A549 (cell line): ENCODE results near the gene STEAP1B. TPM values are rescaled to one million over a fixed set of nuclear protein-coding genes. Genes with fewer than 3 reads are reported as not detected.

Source experiments
- ATAC-seq, 2 experiments: fragments of 200-7000 bp in 1 of 2; fragments of >200 bp in 1 of 2; cut with Nextera tagmentation in 1 of 2; cut with Tn5 transposase in 1 of 2; 3 replicates each; pipeline versions ENCODE4 v1.8.0 to v1.9.1; 2018 to 2020; ENCODE audit warnings: mild to moderate bottlenecking in 1 of 2, moderate library complexity in 1 of 2
- CTCF ChIA-PET: fragments of 300-600 bp; sonication (Branson Sonifier 250); formaldehyde crosslinking; extraction: SDS; loops from one replicate; lab custom pipeline; 2021; ENCODE audit warnings: antibody characterized with exemption, inconsistent platforms; lab: Yijun Ruan, JAX
- POLR2A ChIA-PET: fragments of 350-600 bp; formaldehyde crosslinking; extraction: SDS; loops from one replicate; lab custom pipeline; 2021; ENCODE audit warnings: antibody characterized with exemption, inconsistent platforms; lab: Yijun Ruan, JAX
- DNase-seq, 2 experiments: peaks; one replicate each; pipeline versions ENCODE4 v3.0.0 to v3.0.0-alpha.2; 2011 to 2016; ENCODE audit warnings: low read depth in 1 of 2, low spot score in 1 of 2
- FAIRE-seq: peaks from 2 replicates; lab custom pipeline; 2011; peaks lifted over from hg19 to GRCh38; lab: Jason Lieb, UNC
- H3K27ac ChIP-seq, 2 experiments: fragments of >200 bp; sonication (Bioruptor Twin); formaldehyde crosslinking; 3 replicates each; pipeline ENCODE4 v1.5.1; 2016 to 2017
- H3K4me1 ChIP-seq: fragments of >200 bp; sonication (Bioruptor Twin); formaldehyde crosslinking; 3 replicates; pipeline ENCODE4 v1.6.1; 2016
- H3K4me2 ChIP-seq: fragments of >200 bp; sonication (Bioruptor Twin); formaldehyde crosslinking; 3 replicates; pipeline ENCODE4 v1.6.1; 2016
- H3K4me3 ChIP-seq: fragments of >200 bp; sonication (Bioruptor Twin); formaldehyde crosslinking; 3 replicates; pipeline ENCODE4 v1.5.1; 2016
- H3K9me3 ChIP-seq: fragments of >200 bp; sonication (Bioruptor Twin); formaldehyde crosslinking; 3 replicates; pipeline ENCODE4 v1.6.1; 2016
- CBX2 ChIP-seq: fragments of 200-600 bp; sonication (generic); IDR thresholded peaks from 2 replicates; pipeline ENCODE4 v1.6.1; 2016; ENCODE audit warnings: low read depth, mild to moderate bottlenecking, borderline replicate concordance
- CBX8 ChIP-seq: fragments of 200-600 bp; sonication (generic); IDR thresholded peaks from 2 replicates; pipeline ENCODE4 v1.6.1; 2016
- CHD2 ChIP-seq: fragments of 150-350 bp; IDR thresholded peaks from 2 replicates; pipeline ENCODE4 v1.6.1; 2014; ENCODE audit warnings: low read length; ENCODE audit not compliant: partially characterized antibody
- EP300 ChIP-seq, 2 experiments: fragments of >200 bp; sonication (Bioruptor Twin); formaldehyde crosslinking; IDR thresholded peaks; 2 replicates in 1 of 2; 3 replicates in 1 of 2; pipeline ENCODE4 v1.6.1; 2016 to 2017
- ESRRA ChIP-seq: fragments of 150-350 bp; IDR thresholded peaks from 2 replicates; pipeline ENCODE4 v1.6.1; 2014; ENCODE audit warnings: mild to moderate bottlenecking, low read length, borderline replicate concordance
- HOXB5 ChIP-seq: fragments of 250-450 bp; sonication (Bioruptor Pico); IDR thresholded peaks from 2 replicates; pipeline ENCODE4 v1.5.0; 2020; ENCODE audit warnings: mild to moderate bottlenecking, moderate library complexity
- JUN ChIP-seq, 2 experiments: fragments of >200 bp; sonication (Bioruptor Twin); formaldehyde crosslinking; IDR thresholded peaks; 2 replicates in 1 of 2; 3 replicates in 1 of 2; pipeline ENCODE4 v1.6.1; 2016 to 2017
- KDM1A ChIP-seq: fragments of 200-600 bp; sonication (generic); IDR thresholded peaks from 2 replicates; pipeline ENCODE4 v1.6.1; 2016; ENCODE audit warnings: low read depth, mild to moderate bottlenecking
- MAFK ChIP-seq: fragments of 450-650 bp; IDR thresholded peaks from 2 replicates; pipeline ENCODE4 v1.6.1; 2014; ENCODE audit not compliant: partially characterized antibody
- MAZ ChIP-seq: fragments of 150-350 bp; IDR thresholded peaks from 2 replicates; pipeline ENCODE4 v1.6.1; 2014; ENCODE audit warnings: antibody characterized with exemption, low read depth, low read length, borderline replicate concordance
- NFE2L2 ChIP-seq: fragments of 150-350 bp; conservative IDR thresholded peaks from 2 replicates; pipeline ENCODE4 v1.6.1; 2014; ENCODE audit warnings: low read length
- NR3C1 ChIP-seq: fragments of >200 bp; sonication (Bioruptor Twin); formaldehyde crosslinking; IDR thresholded peaks from 3 replicates; pipeline ENCODE4 v1.6.1; 2017
- POLR2A ChIP-seq: IDR thresholded peaks from 2 replicates; pipeline ENCODE4 v1.6.1; 2012; ENCODE audit warnings: mild to moderate bottlenecking, low read length
- POLR2AphosphoS2 ChIP-seq: conservative IDR thresholded peaks from 2 replicates; pipeline ENCODE4 v1.6.1; 2012; ENCODE audit warnings: low read length, improper control_type of control experiment, inconsistent platforms
- RARB ChIP-seq: fragments of 250-450 bp; sonication (Bioruptor Pico); IDR thresholded peaks from 2 replicates; pipeline ENCODE4 v1.8.0; 2021; ENCODE audit warnings: mild to moderate bottlenecking, moderate library complexity
- RNF2 ChIP-seq: fragments of 200-600 bp; sonication (generic); IDR thresholded peaks from 2 replicates; pipeline ENCODE4 v1.6.1; 2016; ENCODE audit warnings: low read depth, mild to moderate bottlenecking, antibody characterized with exemption, moderate library complexity, borderline replicate concordance
- SREBF2 ChIP-seq: fragments of 450-650 bp; IDR thresholded peaks from 2 replicates; pipeline ENCODE4 v1.6.1; 2014; ENCODE audit warnings: mild to moderate bottlenecking, moderate library complexity
- ZFP36 ChIP-seq: fragments of 450-650 bp; IDR thresholded peaks from 2 replicates; pipeline ENCODE4 v1.6.1; 2014; ENCODE audit warnings: borderline replicate concordance; ENCODE audit not compliant: partially characterized antibody
- WGBS: methylation state at CpG from one replicate; pipeline ENCODE4 v1.1.6; 2017; ENCODE audit errors: missing lambda C conversion rate; 5-methylcytosine and 5-hydroxymethylcytosine counted together
- polyA plus RNA-seq, 4 experiments: library from polyadenylated mRNA; depleted of rRNA in 3 of 4; stranded (reverse); fragments of >200 nt; fragmentation: RNase III in 1 of 4; extraction: RNeasy Plus Mini Kit Qiagen cat#74134 plus additional on column Dnase treatment in 1 of 4; gene quantifications; 2 replicates in 3 of 4; 3 replicates in 1 of 4; pipeline ENCODE4 v1.2.3, GENCODE V29; 2011 to 2017
- TF ChIP-seq, protein P1 (sequence below): fragments of 200-600 bp; sonication (generic); IDR thresholded peaks from 2 replicates; pipeline ENCODE4 v1.6.1; 2016; ENCODE audit warnings: antibody characterized with exemption, mild to moderate bottlenecking, moderate library complexity
- TF ChIP-seq, protein P2 (sequence below): fragments of >200 bp; sonication (Bioruptor Twin); formaldehyde crosslinking; IDR thresholded peaks from 3 replicates; pipeline ENCODE4 v1.6.1; 2016
- TF ChIP-seq, protein P3 (sequence below): IDR thresholded peaks from 2 replicates; pipeline ENCODE4 v1.6.1; 2012
- TF ChIP-seq, protein P4 (sequence below): fragments of 450-650 bp; IDR thresholded peaks from 2 replicates; pipeline ENCODE4 v1.6.1; 2014; ENCODE audit warnings: antibody characterized with exemption
- TF ChIP-seq, protein P5 (sequence below): fragments of >200 bp; sonication (Bioruptor Twin); formaldehyde crosslinking; IDR thresholded peaks from 3 replicates; pipeline ENCODE4 v1.5.1; 2016

The STEAP1B gene
- polyA plus RNA-seq, 2 of the 4 experiments (the other 2 are of a cell fraction): 0.08 to 0.22 TPM

DNA sequence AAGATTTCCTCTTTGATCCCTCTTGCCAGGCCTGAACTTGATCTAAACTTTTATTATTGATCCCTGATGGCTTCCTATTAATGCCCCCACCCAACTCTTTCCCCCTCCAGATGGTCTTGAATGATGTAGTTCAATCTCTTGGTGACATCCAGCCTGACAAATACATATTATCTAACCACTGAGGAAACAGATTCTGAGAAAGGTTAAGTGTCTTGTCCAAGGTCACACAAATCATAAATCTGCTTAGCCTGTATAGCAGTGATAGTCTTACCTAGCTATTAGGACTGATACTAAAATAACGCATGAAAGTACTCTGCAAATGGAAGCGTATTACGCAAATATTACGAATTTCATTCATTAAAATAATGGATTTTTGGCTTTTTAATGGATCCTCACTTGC is 22.7 kb downstream of the STEAP1B start (continued):
- TF ChIP-seq, protein P1, sequence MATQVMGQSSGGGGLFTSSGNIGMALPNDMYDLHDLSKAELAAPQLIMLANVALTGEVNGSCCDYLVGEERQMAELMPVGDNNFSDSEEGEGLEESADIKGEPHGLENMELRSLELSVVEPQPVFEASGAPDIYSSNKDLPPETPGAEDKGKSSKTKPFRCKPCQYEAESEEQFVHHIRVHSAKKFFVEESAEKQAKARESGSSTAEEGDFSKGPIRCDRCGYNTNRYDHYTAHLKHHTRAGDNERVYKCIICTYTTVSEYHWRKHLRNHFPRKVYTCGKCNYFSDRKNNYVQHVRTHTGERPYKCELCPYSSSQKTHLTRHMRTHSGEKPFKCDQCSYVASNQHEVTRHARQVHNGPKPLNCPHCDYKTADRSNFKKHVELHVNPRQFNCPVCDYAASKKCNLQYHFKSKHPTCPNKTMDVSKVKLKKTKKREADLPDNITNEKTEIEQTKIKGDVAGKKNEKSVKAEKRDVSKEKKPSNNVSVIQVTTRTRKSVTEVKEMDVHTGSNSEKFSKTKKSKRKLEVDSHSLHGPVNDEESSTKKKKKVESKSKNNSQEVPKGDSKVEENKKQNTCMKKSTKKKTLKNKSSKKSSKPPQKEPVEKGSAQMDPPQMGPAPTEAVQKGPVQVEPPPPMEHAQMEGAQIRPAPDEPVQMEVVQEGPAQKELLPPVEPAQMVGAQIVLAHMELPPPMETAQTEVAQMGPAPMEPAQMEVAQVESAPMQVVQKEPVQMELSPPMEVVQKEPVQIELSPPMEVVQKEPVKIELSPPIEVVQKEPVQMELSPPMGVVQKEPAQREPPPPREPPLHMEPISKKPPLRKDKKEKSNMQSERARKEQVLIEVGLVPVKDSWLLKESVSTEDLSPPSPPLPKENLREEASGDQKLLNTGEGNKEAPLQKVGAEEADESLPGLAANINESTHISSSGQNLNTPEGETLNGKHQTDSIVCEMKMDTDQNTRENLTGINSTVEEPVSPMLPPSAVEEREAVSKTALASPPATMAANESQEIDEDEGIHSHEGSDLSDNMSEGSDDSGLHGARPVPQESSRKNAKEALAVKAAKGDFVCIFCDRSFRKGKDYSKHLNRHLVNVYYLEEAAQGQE: no peak
- TF ChIP-seq, protein P2, sequence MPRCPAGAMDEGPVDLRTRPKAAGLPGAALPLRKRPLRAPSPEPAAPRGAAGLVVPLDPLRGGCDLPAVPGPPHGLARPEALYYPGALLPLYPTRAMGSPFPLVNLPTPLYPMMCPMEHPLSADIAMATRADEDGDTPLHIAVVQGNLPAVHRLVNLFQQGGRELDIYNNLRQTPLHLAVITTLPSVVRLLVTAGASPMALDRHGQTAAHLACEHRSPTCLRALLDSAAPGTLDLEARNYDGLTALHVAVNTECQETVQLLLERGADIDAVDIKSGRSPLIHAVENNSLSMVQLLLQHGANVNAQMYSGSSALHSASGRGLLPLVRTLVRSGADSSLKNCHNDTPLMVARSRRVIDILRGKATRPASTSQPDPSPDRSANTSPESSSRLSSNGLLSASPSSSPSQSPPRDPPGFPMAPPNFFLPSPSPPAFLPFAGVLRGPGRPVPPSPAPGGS: no peak
- TF ChIP-seq ESRRA: no peak
- no peak for TF ChIP-seq RARB
- no peak for TF ChIP-seq HOXB5 (CRISPR knock-in tag)
- TF ChIP-seq JUN (IDR thresholded peaks at IDR 0.05): no peak

- no peaks in the 10 kb centered on the region for H3K9me3 ChIP-seq
- no peak for TF ChIP-seq RARB
- TF ChIP-seq, protein P3, sequence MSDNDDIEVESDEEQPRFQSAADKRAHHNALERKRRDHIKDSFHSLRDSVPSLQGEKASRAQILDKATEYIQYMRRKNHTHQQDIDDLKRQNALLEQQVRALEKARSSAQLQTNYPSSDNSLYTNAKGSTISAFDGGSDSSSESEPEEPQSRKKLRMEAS: no peak
- TF ChIP-seq, protein P4, sequence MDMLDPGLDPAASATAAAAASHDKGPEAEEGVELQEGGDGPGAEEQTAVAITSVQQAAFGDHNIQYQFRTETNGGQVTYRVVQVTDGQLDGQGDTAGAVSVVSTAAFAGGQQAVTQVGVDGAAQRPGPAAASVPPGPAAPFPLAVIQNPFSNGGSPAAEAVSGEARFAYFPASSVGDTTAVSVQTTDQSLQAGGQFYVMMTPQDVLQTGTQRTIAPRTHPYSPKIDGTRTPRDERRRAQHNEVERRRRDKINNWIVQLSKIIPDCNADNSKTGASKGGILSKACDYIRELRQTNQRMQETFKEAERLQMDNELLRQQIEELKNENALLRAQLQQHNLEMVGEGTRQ: no peak
- TF ChIP-seq CBX8: no peak
- TF ChIP-seq, protein P5, sequence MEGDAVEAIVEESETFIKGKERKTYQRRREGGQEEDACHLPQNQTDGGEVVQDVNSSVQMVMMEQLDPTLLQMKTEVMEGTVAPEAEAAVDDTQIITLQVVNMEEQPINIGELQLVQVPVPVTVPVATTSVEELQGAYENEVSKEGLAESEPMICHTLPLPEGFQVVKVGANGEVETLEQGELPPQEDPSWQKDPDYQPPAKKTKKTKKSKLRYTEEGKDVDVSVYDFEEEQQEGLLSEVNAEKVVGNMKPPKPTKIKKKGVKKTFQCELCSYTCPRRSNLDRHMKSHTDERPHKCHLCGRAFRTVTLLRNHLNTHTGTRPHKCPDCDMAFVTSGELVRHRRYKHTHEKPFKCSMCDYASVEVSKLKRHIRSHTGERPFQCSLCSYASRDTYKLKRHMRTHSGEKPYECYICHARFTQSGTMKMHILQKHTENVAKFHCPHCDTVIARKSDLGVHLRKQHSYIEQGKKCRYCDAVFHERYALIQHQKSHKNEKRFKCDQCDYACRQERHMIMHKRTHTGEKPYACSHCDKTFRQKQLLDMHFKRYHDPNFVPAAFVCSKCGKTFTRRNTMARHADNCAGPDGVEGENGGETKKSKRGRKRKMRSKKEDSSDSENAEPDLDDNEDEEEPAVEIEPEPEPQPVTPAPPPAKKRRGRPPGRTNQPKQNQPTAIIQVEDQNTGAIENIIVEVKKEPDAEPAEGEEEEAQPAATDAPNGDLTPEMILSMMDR: no peak
- TF ChIP-seq SREBF2: no peak
- no peak for TF ChIP-seq KDM1A
- TF ChIP-seq CBX2: no peak
- TF ChIP-seq NR3C1: no peak
- TF ChIP-seq HOXB5 (CRISPR knock-in tag): no peak
- no peak for TF ChIP-seq NFE2L2
- no peak for TF ChIP-seq POLR2A
- TF ChIP-seq ZFP36: no peak
- no peak for TF ChIP-seq CHD2
- no peak for TF ChIP-seq RNF2
- no peak for TF ChIP-seq MAFK
- no peak for TF ChIP-seq POLR2AphosphoS2
- no peak for TF ChIP-seq MAZ
- no peak for TF ChIP-seq EP300 (IDR thresholded peaks at IDR 0.05)
- no peaks in the 10 kb centered on the region for H3K4me1 ChIP-seq
- ATAC-seq (no peak), FAIRE-seq (no peak), DNase-seq (no peak)
- WGBS: 31% methylated on average over 6 of the region's 6 CpGs
- no peak overlapping the region for H3K27ac ChIP-seq
- no peak overlapping the region for H3K4me2 ChIP-seq
- POLR2A ChIA-PET: no interaction called here
- H3K4me3 ChIP-seq: no peak overlapping the region
- CTCF ChIA-PET: interaction anchor here (1.0 to 4.3 kb wide), 2 partner anchors 366 to 374 kb away, joined by 3 to 20 read pairs; no protein-coding TSS in a partner anchor
Observed at GRCh38 chr7:22476824-22477223, 23.2 kb downstream of the STEAP1B start.
